ENCODE measurements around the gene DAP3.

DNA sequence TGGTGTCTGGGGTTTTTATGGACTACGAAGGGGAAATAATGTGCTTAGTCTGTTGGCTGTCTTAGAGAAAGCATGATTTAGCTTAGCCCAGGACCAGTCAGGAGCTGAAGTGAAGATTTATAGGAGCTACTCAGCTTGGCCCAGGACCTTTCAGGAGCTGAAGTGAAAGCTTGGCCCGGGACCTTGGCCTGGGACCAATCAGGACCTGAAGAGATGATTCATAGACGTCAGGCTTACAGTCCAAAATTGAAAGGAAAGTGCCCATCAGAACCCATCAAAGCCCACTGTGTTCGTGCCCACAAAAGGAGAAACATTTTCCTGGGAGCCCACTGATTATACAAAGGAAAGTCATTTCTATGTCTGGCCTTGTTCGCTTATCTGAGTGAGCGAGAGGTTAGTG is 43.2 kb upstream of the DAP3 start:
- TF ChIP-seq GATA3 (IDR thresholded peaks at IDR 0.05; ENCODE audit: low read depth, low read length), result no peak
- TF ChIP-seq GATA2 (IDR thresholded peaks at IDR 0.05; ENCODE audit: low read depth, low read length), result no peak
